Astrocyte of the spinal cord (primary cell): Measurements from ENCODE around the gene TMEM158.

Source experiments
- DNase-seq: peaks from one replicate; pipeline ENCODE4 v3.0.0; 2011; ENCODE audit warnings: low read depth, low spot score
- H3K4me3 ChIP-seq: 2 replicates; pipeline ENCODE4 v1.5.1; 2011; ENCODE audit warnings: low read depth, mild to moderate bottlenecking, low read length, moderate library complexity
- in situ Hi-C: cut with HindIII; loops from 2 replicates; pipeline ENCODE4 v1.10.0; 2017; ENCODE audit warnings: low sequenced_read_pairs
- TF ChIP-seq, protein P1 (sequence below): IDR thresholded peaks from 2 replicates; pipeline ENCODE4 v1.5.1; 2012; ENCODE audit warnings: low read depth, mild to moderate bottlenecking, low read length, inconsistent platforms

Gene TMEM158

DNA sequence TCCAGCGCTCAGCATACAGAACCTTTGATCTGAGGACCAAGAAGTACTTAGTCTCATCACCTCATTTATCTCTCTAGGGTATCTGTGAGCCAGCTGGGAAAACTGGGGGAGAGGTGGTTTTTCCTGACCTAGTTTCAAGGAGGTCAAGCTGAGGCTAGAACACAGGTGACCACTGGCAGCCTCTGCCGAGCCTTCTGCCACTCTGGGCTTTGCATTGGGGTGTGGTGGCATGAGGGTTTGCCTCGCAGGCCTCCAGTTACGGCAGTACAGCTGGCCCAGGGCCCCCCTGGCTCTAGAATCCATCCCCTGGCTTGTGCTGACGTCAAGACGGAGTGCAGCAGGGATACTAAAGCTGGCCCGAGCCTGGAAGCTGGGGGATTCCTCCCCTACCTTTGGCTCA, 45.2 kb downstream of the TMEM158 start:
- no peak overlapping the region for H3K4me3 ChIP-seq
- TF ChIP-seq, protein P1, sequence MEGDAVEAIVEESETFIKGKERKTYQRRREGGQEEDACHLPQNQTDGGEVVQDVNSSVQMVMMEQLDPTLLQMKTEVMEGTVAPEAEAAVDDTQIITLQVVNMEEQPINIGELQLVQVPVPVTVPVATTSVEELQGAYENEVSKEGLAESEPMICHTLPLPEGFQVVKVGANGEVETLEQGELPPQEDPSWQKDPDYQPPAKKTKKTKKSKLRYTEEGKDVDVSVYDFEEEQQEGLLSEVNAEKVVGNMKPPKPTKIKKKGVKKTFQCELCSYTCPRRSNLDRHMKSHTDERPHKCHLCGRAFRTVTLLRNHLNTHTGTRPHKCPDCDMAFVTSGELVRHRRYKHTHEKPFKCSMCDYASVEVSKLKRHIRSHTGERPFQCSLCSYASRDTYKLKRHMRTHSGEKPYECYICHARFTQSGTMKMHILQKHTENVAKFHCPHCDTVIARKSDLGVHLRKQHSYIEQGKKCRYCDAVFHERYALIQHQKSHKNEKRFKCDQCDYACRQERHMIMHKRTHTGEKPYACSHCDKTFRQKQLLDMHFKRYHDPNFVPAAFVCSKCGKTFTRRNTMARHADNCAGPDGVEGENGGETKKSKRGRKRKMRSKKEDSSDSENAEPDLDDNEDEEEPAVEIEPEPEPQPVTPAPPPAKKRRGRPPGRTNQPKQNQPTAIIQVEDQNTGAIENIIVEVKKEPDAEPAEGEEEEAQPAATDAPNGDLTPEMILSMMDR, result no peak
- in situ Hi-C loops, result no loop called here
- DNase-seq, result no peak

DNA sequence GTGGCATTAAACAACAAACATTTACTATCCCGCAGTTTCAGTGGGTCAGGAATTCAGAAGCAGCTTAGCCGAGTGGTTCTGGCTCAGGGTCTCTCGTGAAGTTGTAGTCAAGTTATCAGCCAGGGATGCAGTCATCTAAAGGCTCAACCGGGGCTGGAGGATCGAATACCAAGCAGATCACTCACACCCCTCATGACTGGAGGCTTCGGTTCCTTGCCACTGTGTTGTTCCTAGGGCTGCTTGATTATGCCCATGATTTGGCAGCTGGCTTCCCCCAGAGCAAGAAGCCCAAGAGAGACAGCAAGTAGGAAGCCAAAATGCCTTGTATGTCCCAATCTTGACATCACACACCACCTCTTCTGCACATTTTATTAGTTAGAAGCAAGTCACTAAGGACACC, 46.0 kb downstream of the TMEM158 start:
- peak; percentile 56 for DNase-seq
- H3K4me3 ChIP-seq, result no peak overlapping the region
- TF ChIP-seq, protein P1, result no peak
- in situ Hi-C loops, result no loop called here

DNA sequence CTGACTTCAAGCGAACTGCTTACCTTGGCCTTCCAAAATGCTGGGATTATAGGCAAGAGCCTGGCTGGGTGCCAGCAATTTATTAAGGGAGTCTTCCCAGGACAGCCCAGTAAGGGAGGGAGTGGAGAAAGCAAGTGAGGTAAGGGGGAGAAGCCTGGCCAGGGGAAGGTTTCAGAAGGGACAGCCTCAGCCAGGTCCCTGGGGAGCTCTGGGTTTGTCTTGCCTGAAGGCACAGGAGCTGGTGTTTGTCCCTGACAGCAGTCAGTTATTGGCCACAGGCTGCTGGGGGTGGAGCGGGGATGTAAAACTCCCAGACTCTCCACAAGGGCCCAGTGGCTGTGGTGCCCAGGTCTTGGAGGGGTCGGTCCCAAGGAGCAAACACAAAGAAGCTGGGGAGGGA, 46.9 kb downstream of the TMEM158 start:
- TF ChIP-seq, protein P1, result no peak
- in situ Hi-C loops, result no loop called here
- no peak overlapping the region for H3K4me3 ChIP-seq
- no peak for DNase-seq

DNA sequence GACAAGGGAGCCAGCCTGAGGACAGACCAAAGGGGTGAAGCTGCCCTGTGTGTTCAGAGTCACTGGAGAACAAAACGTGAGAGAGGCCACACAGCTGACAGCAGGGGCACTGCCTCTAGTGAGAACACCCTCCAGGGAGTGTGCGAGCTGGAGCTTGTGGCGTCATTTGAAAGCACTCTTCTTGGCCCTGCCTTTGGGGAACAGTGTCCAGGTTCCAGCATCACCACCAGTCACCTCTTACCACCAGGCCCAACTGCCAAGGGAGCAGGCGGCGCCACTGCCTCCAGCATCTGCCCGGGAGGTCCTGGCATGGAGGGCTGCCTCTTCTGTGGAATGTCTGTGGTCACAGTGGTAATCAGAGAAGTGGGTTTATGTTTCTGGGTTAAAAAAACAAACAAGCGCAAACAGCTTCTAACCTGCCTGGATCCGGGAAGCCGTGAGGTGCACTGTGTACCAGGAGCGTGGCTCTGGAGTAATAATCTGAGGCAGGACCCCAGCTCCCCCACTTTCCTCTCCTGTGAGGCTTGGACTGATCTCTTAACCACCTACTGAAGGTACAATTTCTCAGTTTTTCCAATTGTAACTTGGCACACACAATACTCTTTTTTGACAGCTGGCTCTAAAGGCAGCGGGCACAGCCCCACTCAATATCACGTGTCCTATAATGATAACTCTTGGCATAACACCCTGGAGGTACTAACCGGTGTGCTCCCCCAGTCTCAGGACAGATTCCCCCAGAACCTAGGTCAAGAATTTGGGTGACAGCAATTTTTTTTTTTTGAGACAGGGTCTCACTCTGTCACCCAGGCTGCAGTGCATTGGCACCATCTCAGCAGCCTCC, 47.7 kb downstream of the TMEM158 start:
- H3K4me3 ChIP-seq, result no peak overlapping the region
- TF ChIP-seq, protein P1, result peak; percentile 1
- peak; percentile 89 for DNase-seq
- in situ Hi-C loops, result no loop called here

DNA sequence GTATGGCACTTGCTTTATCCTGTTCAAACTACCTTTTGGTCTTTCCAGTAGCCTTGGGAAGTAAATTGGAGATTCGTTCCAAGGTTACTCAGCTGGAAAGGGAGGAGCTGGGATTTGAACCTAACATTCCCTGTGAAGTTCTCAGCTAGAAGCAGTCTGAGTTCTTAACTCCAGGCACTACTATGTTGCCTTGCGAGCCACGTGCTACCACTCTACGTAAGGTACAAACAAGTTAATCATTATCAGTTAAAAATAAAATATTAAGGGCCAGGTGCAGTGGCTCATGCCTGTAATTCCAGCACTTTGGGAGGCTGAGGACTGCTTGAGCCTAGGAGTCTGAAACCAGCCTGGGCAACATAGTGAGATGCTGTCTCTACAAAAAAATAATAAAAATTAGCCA, 49.2 kb downstream of the TMEM158 start:
- in situ Hi-C loops, result no loop called here
- TF ChIP-seq, protein P1, result no peak
- DNase-seq, result no peak
- no peak overlapping the region for H3K4me3 ChIP-seq
